B cell (primary cell): Measurements from ENCODE around the gene SLC35A3.

Source experiments
- CTCF ChIP-seq: fragments of 200-600 bp; IDR thresholded peaks from one replicate; pipeline ENCODE4 v1.8.0; 2022; ENCODE audit warnings: antibody characterized with exemption, mild to moderate bottlenecking
- EZH2 ChIP-seq: IDR thresholded peaks from 2 replicates; pipeline ENCODE4 v1.6.1; 2012; ENCODE audit warnings: borderline replicate concordance, low read depth, mild to moderate bottlenecking, moderate library complexity, low read length; ENCODE audit not compliant: insufficient read depth, poor library complexity, severe bottlenecking

- TF ChIP-seq CTCF (no peak), EZH2 (no peak)
Measured at GRCh38 chr1:100065969-100066227, 96.1 kb downstream of the SLC35A3 start.
